ENCODE results near the gene VSIG8. TPM values are rescaled to one million over a fixed set of nuclear protein-coding genes. Genes with fewer than 3 reads are reported as not detected.

VSIG8 gene
- total and polyA plus RNA-seq, 2 of the 8 experiments (the other 6 are each of a cell fraction or from before 2014, with no cell fraction given): not detected

DNA sequence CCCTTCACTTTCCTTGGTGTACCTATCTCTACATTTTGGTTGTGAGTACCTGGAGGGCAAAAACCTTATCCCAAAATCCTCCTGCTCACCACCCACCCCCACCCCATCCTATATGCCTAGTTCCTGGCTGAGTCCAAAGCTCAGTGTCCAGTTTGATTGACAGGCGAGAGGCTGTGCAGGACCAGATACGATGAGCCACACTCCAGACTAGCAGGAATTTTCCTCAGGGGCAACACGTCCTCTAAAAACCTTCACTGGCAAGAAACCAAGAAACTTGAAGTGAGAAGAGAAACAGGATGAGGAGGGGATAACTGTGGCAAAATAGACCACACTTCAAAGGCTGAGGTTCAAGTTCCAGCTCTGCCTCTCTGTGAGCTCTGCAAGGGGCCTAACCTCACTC is 36.9 kb downstream of the VSIG8 start:
- Histone ChIP-seq H3K79me1 (ENCODE audit: low read depth, low read length) (no peaks in the 10 kb centered on the region), H4K20me1 (replicated peaks in 1 of 2; ENCODE audit: control insufficient read depth in 1 of 2, insufficient read depth in 2 of 2, low read length in 2 of 2) (no peaks in the 10 kb centered on the region), H3K23me2 (ENCODE audit: low read depth, low read length) (no peaks in the 10 kb centered on the region; the same call in 1 of the 2 replicates), H3K9ac (replicated peaks in 1 of 4; ENCODE audit: extremely low read depth in 1 of 4, low read depth in 3 of 4, low read length in 3 of 4) (no peak overlapping the region), H3K4me2 (ENCODE audit: insufficient read depth in 1 of 2, low read depth in 2 of 2, low read length in 2 of 2) (no peak overlapping the region), H3K14ac (ENCODE audit: insufficient read length) (no peak overlapping the region), H3K27ac (ENCODE audit: low read depth, low read length) (no peak overlapping the region), H3K56ac (replicated peaks; ENCODE audit: insufficient read length, low read depth, low read length) (no peak overlapping the region), H3K18ac (ENCODE audit: extremely low read depth, low read length) (no peak overlapping the region), H3K4ac (replicated peaks; ENCODE audit: insufficient read length, low read depth, low read length) (no peak overlapping the region), H2AK5ac (ENCODE audit: low read depth, low read length) (no peak overlapping the region), H2BK5ac (ENCODE audit: low read depth, low read length) (no peak overlapping the region), H3K27me3 (replicated peaks in 1 of 4; ENCODE audit: control insufficient read depth in 3 of 4, extremely low read depth in 1 of 4, insufficient read depth in 3 of 4, low read length in 3 of 4) (no peaks in the 10 kb centered on the region; a peak in 1 of 7 replicates), H4K8ac (ENCODE audit: extremely low read depth, insufficient read depth, low read length) (no peak overlapping the region), H2BK12ac (ENCODE audit: low read depth, low read length) (no peak overlapping the region), H2AFZ (ENCODE audit: low read length) (no peak overlapping the region), H2BK15ac (ENCODE audit: low read length) (no peak overlapping the region), H3K4me1 (replicated peaks in 1 of 4; ENCODE audit: control insufficient read depth in 3 of 4, insufficient read depth in 4 of 4, low read length in 3 of 4) (0 out of 7 replicates have a peak, but pooled peaks cover 0 to 3% (median 0%) of the 10 kb centered on the region in 4 experiments), H3K79me2 (ENCODE audit: control insufficient read depth in 1 of 2, insufficient read depth in 2 of 2, low read length in 2 of 2) (no peaks in the 10 kb centered on the region), H3K4me3 (ENCODE audit: extremely low read depth in 1 of 4, insufficient read depth in 2 of 4, low read depth in 3 of 4, low read length in 4 of 4) (no peak overlapping the region), H4K91ac (replicated peaks; ENCODE audit: insufficient read length, low read length) (no peak overlapping the region), H2BK120ac (replicated peaks; ENCODE audit: low read depth, low read length) (no peak overlapping the region), H3K23ac (ENCODE audit: insufficient read length) (no peak overlapping the region), H3K36me3 (ENCODE audit: control insufficient read depth in 2 of 4, insufficient read depth in 4 of 4, low read length in 3 of 4) (no peaks in the 10 kb centered on the region), H4K5ac (ENCODE audit: insufficient read length, low read depth, low read length) (no peak overlapping the region), H3K9me3 (ENCODE audit: insufficient read depth in 2 of 2, low read depth in 1 of 2, low read length in 1 of 2) (no peaks in the 10 kb centered on the region), H2BK20ac (ENCODE audit: low read length) (no peak overlapping the region)
- TF ChIP-seq MAFK (IDR thresholded peaks at IDR 0.05; ENCODE audit: low read depth, low read length): no peak
- no peak for TF ChIP-seq CHD1 (IDR thresholded peaks at IDR 0.05; ENCODE audit: low read depth, low read length)
- TF ChIP-seq JUND (IDR thresholded peaks at IDR 0.05; ENCODE audit: low read length): no peak
- no peak for TF ChIP-seq E2F6 (IDR thresholded peaks at IDR 0.05)
- no peak for TF ChIP-seq TCF12 (IDR thresholded peaks at IDR 0.05; ENCODE audit: low read depth, low read length)
- TF ChIP-seq BCL11A (IDR thresholded peaks at IDR 0.05; ENCODE audit: low read depth in 2 of 2, low read length in 2 of 2): no peak
- TF ChIP-seq EGR1 (IDR thresholded peaks at IDR 0.05; ENCODE audit: borderline replicate concordance, low read depth, low read length): no peak
- ChIA-PET POLR2A (ENCODE audit: partially characterized antibody) (interaction anchor here (1.2 kb wide), 1 partner anchor 28 kb away, joined by 3 read pairs; no protein-coding TSS in a partner anchor), CTCF (ENCODE audit: partially characterized antibody) (interaction anchor here (1.3 to 9.1 kb wide), 5 partner anchors 9 to 64 kb away, joined by 4 to 157 read pairs (median 11); partner anchors contain the start of gene FCRL6)
- DNase-seq (ENCODE audit: low read depth in 1 of 2, low spot score in 2 of 2): no peak
- FAIRE-seq: no peak
- WGBS, 2 experiments (ENCODE audit: extremely low coverage in 1 of 2, insufficient coverage in 1 of 2, insufficient read length in 1 of 2, insufficient replicate concordance in 2 of 2, low coverage in 1 of 2, low lambda C conversion rate in 2 of 2, missing lambda C conversion rate in 1 of 2): 73% methylated on average over 3 of the region's 3 CpGs; no CpG with 5 or more reads in 1 of the 2 experiments
